Measurements from ENCODE around the gene POPDC2.

The POPDC2 gene

DNA sequence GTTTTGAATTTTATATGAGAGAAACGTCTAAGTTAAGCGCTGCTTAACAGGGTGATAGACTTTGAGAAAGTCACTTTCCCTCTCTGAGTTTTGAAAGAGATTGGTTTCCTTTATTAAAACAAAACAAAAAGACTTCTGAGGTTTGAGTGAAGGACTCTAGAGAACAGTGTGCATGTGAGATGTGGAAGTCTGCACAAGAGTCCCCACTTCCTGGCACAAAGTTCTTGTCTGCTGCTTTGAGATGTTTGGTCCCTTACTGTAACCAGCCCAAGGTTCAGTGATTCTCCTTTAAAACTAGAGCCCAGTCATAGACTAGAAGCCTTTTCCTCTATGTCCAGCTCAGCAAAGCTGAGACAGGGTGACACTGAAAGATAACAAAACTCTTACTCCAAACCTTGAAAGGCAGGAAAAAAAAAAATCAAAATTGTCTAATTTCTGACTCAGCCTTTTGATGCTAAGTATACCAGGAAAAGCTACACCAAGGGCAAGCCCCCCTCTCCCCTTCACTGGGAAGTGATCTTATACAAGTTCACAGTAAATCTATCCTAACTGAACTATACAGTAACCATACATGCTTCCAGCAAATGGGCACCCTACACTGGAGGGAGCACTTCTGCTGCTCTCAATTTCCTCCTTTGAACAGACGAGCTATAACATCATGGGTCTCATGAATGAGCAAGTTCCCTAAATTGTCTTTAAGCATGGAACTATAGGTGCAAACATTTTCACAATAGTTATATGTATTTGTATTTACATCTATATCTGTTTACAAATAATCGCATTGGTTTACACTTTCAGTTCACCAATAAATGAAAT lies 2.3 kb downstream of the POPDC2 start:
- TF ChIP-seq CTCF (IDR thresholded peaks at IDR 0.05; ENCODE audit: low read depth, low read length, missing control alignments), result no peak
- in situ Hi-C loops (cut with HindIII; ENCODE audit: low pct_ligation_motif_present, low sequenced_read_pairs), result no loop called here
- no peak overlapping the region for H3K27ac ChIP-seq
- no peak overlapping the region for H3K4me3 ChIP-seq (ENCODE audit: low read depth, low read length)
- no peaks in the 10 kb centered on the region for H3K36me3 ChIP-seq (replicated peaks)
- DNase-seq, result no peak
- no peaks in the 10 kb centered on the region for H3K27me3 ChIP-seq (replicated peaks)

DNA sequence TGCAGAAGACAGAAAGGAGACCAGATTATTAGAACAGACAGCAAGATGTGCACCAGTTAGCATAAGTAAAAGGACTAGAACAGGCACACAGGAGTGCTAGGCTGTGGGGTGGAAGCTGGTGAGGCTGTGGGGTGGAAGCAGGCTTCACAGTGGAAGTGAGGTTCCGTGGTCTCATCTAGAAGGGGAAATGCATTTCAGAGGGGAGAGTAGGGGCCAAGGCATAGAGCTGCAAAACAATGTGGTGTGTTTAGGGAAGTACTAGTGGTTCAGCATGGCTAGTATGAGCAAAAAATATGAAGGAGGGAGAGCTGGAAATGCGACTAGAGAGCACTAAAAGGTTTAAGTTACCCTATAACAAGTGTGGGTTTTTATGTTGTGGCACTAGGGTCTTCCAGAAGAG lies 6.5 kb downstream of the POPDC2 start:
- TF ChIP-seq CTCF (IDR thresholded peaks at IDR 0.05; ENCODE audit: low read depth, low read length, missing control alignments), result no peak
- no peaks in the 10 kb centered on the region for H3K36me3 ChIP-seq (replicated peaks)
- DNase-seq, result no peak
- no peak overlapping the region for H3K4me3 ChIP-seq (ENCODE audit: low read depth, low read length)
- H3K27me3 ChIP-seq (replicated peaks), result no peaks in the 10 kb centered on the region
- in situ Hi-C loops (cut with HindIII; ENCODE audit: low pct_ligation_motif_present, low sequenced_read_pairs), result no loop called here
- H3K27ac ChIP-seq, result no peak overlapping the region

GRCh38 chr3:119652306-119653033 lies 7.9 kb downstream of the POPDC2 start:
- no peak for DNase-seq
- Histone ChIP-seq H3K4me3 (ENCODE audit: low read depth, low read length) (no peak overlapping the region), H3K36me3 (replicated peaks) (no peaks in the 10 kb centered on the region), H3K27me3 (replicated peaks) (no peaks in the 10 kb centered on the region), H3K27ac (no peak overlapping the region)
- in situ Hi-C loops (cut with HindIII; ENCODE audit: low pct_ligation_motif_present, low sequenced_read_pairs), result no loop called here
- no peak for TF ChIP-seq CTCF (IDR thresholded peaks at IDR 0.05; ENCODE audit: low read depth, low read length, missing control alignments)

DNA sequence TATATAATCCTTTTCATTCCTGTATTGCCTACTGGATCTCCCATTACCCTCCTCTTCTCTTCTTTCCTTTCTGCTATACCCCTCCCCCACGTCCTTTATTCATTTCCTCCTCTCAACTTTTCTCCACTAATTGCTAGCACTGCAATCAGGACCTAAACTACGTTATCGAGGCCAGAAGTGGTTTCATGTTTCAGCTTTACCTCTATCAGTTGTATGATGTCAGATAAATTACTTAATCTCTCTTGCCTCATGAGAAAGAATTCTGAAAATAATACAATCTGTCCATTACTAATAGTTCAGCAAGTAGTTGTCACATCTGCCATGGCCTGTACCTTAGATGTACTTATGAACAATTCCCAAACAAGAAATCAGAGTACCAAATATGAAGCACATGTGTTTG lies 10.6 kb downstream of the POPDC2 start:
- TF ChIP-seq CTCF (IDR thresholded peaks at IDR 0.05; ENCODE audit: low read depth, low read length, missing control alignments), result no peak
- no peak overlapping the region for H3K27ac ChIP-seq
- no peak for DNase-seq
- no peak overlapping the region for H3K4me3 ChIP-seq (ENCODE audit: low read depth, low read length)
- no peaks in the 10 kb centered on the region for H3K27me3 ChIP-seq (replicated peaks)
- in situ Hi-C loops (cut with HindIII; ENCODE audit: low pct_ligation_motif_present, low sequenced_read_pairs), result no loop called here
- H3K36me3 ChIP-seq (replicated peaks), result no peaks in the 10 kb centered on the region

GRCh38 chr3:119647843-119648575 lies 12.4 kb downstream of the POPDC2 start:
- Histone ChIP-seq H3K36me3 (replicated peaks) (no peaks in the 10 kb centered on the region), H3K4me3 (ENCODE audit: low read depth, low read length) (no peak overlapping the region), H3K27ac (no peak overlapping the region), H3K27me3 (replicated peaks) (no peaks in the 10 kb centered on the region)
- no peak for TF ChIP-seq CTCF (IDR thresholded peaks at IDR 0.05; ENCODE audit: low read depth, low read length, missing control alignments)
- no peak for DNase-seq
- in situ Hi-C loops (cut with HindIII; ENCODE audit: low pct_ligation_motif_present, low sequenced_read_pairs), result no loop called here

Measured in brain microvascular endothelial cell (primary cell).